ENCODE results near the gene NR0B2.

DNA sequence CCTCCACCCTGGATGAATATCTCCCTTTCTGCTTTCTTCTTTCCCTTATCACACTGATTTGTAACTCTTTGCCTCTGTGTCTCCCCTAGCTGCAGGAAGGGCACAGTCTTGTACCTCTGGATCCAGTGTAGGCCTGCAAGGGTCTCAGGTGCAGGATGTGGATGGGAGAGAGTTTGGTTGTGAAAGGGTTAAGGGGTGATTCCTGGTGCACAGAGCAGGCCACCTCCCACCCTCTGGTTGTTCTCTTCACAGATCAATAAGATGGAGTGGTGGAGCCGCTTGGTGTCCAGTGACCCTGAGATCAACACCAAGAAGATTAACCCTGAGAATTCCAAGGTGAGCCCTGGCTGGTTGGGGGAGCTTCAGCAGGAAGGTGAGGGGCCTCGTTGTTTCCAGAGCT, 31.4 kb upstream of the NR0B2 start:
- TF ChIP-seq, protein P1, sequence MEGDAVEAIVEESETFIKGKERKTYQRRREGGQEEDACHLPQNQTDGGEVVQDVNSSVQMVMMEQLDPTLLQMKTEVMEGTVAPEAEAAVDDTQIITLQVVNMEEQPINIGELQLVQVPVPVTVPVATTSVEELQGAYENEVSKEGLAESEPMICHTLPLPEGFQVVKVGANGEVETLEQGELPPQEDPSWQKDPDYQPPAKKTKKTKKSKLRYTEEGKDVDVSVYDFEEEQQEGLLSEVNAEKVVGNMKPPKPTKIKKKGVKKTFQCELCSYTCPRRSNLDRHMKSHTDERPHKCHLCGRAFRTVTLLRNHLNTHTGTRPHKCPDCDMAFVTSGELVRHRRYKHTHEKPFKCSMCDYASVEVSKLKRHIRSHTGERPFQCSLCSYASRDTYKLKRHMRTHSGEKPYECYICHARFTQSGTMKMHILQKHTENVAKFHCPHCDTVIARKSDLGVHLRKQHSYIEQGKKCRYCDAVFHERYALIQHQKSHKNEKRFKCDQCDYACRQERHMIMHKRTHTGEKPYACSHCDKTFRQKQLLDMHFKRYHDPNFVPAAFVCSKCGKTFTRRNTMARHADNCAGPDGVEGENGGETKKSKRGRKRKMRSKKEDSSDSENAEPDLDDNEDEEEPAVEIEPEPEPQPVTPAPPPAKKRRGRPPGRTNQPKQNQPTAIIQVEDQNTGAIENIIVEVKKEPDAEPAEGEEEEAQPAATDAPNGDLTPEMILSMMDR (IDR thresholded peaks at IDR 0.05): no peak
- no peak for TF ChIP-seq POLR2A (IDR thresholded peaks at IDR 0.05)

Measured in uterus (tissue), 2 donors.